Measurements from ENCODE around the gene CAPN5. TPM values are rescaled to one million over a fixed set of nuclear protein-coding genes. Genes with fewer than 3 reads are reported as not detected.

CAPN5 gene
- total RNA-seq, 1 donor from 2014 or later, result 7.4 TPM

DNA sequence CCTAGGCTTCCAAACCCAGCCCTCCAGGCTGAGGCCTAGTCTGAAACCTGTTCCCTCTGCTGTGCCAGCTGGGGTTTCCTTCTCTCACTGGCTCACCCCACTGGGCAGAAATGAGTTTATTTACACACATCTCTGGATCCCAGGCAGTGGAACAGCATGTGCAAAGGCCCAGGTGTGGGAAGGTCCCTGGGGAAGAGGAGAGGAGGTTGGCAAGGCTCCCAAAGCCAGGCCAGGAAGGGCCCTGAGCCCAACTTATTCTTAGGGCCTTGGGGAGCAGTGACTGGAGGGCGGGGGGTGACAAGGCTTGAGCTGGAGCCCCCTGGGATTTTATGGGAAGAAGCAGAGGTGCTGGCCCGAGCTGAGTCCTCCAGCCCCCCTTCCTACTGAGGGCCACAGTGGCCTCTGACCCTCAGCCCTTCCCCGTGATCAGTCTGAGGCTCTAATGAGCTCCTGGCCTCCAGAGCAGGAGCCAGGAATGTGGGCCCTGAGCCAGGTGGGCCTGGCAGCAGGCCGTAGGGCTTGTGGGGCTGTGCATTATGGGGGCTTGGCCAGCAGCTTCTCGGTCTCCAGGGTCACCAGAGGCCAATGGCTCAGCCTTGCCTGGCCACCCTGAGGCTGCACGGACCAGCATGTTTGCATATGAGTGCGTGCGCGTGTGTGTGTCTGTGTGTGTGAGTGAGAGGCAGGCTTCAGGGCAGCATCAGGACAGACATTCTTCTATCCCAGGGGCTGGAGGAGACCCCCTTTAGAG, 64.2 kb downstream of the CAPN5 start:
- no peaks in the 10 kb centered on the region for H3K36me3 ChIP-seq
- H3K4me1 ChIP-seq, result peaks cover 9% of the 10 kb centered on the region
- H3K27me3 Mint-ChIP-seq (ENCODE audit: insufficient read depth, low read depth), result peaks cover 7% of the 10 kb centered on the region
- H3K9me3 Mint-ChIP-seq, result no peaks in the 10 kb centered on the region
- H4K20me1 ChIP-seq (ENCODE audit: low read depth), result no peaks in the 10 kb centered on the region
- no peaks in the 10 kb centered on the region for H3K36me3 Mint-ChIP-seq
- no peak overlapping the region for H3K27ac ChIP-seq
- H3K79me2 ChIP-seq (ENCODE audit: low read depth), result no peaks in the 10 kb centered on the region
- H3K9me3 ChIP-seq (ENCODE audit: low read depth), result no peaks in the 10 kb centered on the region
- H3K27ac Mint-ChIP-seq, result peak overlapping the region; percentile 34
- no peak overlapping the region for H2AFZ ChIP-seq (replicated peaks)
- no peak overlapping the region for H3K9ac ChIP-seq
- no peak for TF ChIP-seq EZH2 (IDR thresholded peaks at IDR 0.05)
- no peak overlapping the region for H3K4me3 ChIP-seq
- peak; percentile 12 for DNase-seq (ENCODE audit: low spot score)
- H3K27me3 ChIP-seq, result no peaks in the 10 kb centered on the region
- H3K4me1 Mint-ChIP-seq, result peaks cover 31% of the 10 kb centered on the region
- no peak overlapping the region for H3K4me3 Mint-ChIP-seq
- H3F3A ChIP-seq (ENCODE audit: low read depth), result peaks cover 5% of the 10 kb centered on the region
- no peak overlapping the region for H3K4me2 ChIP-seq

DNA sequence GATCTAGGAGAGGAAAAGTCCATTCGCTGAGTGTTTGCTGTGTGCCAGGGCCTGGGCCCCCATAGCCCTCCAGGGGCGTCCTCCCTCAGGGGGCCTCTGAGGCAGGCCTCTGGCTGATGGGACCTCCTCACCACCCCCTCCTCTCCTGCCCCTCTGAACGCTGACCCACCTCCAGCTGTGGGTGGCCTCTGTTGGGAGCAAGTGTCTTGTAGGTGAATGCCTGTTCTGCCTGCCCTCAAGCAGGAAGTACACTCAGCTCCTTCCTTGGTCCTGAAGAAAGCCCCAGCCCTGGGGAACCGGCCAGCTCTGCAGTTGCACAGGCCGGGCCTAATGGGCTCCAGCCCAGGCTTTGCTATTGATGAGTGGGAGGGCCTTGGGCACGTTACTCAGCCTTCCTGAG, 64.8 kb downstream of the CAPN5 start:
- Mint-ChIP-seq H3K27ac (no peak overlapping the region), H3K27me3 (ENCODE audit: insufficient read depth, low read depth) (peaks cover 3% of the 10 kb centered on the region), H3K36me3 (no peaks in the 10 kb centered on the region), H3K9me3 (no peaks in the 10 kb centered on the region), H3K4me1 (peaks cover 26% of the 10 kb centered on the region), H3K4me3 (no peak overlapping the region)
- DNase-seq (ENCODE audit: low spot score), result no peak
- Histone ChIP-seq H3K9ac (no peak overlapping the region), H3F3A (ENCODE audit: low read depth) (peaks cover 5% of the 10 kb centered on the region), H4K20me1 (ENCODE audit: low read depth) (no peaks in the 10 kb centered on the region), H3K36me3 (no peaks in the 10 kb centered on the region), H3K79me2 (ENCODE audit: low read depth) (no peaks in the 10 kb centered on the region), H3K4me1 (peaks cover 9% of the 10 kb centered on the region), H3K9me3 (ENCODE audit: low read depth) (no peaks in the 10 kb centered on the region), H3K27ac (no peak overlapping the region), H3K27me3 (no peaks in the 10 kb centered on the region), H3K4me2 (no peak overlapping the region), H2AFZ (replicated peaks) (no peak overlapping the region), H3K4me3 (no peak overlapping the region)
- no peak for TF ChIP-seq EZH2phosphoT487 (IDR thresholded peaks at IDR 0.05)

DNA sequence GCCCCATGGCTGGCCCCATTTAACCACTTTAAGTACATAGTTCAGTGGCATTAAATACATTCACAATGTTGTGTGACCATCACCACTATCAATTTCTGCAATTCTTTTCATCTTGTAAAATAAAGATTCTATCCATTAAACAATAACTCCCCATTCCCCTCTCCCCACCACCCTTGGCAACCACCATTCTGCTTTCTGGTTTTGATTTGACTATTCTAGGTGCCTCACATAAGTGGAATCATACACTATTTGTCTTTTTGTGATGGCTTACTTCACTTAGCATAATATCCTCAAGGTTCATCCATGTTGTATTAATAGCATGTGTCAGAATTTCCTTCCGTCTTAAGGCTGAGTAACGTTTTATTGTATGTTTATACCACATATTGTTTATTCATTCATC, 68.3 kb downstream of the CAPN5 start:
- no peak overlapping the region for H3K27ac ChIP-seq
- TF ChIP-seq EZH2 (IDR thresholded peaks at IDR 0.05) (no peak), EZH2phosphoT487 (IDR thresholded peaks at IDR 0.05) (no peak)
- TF ChIP-seq, protein P1, sequence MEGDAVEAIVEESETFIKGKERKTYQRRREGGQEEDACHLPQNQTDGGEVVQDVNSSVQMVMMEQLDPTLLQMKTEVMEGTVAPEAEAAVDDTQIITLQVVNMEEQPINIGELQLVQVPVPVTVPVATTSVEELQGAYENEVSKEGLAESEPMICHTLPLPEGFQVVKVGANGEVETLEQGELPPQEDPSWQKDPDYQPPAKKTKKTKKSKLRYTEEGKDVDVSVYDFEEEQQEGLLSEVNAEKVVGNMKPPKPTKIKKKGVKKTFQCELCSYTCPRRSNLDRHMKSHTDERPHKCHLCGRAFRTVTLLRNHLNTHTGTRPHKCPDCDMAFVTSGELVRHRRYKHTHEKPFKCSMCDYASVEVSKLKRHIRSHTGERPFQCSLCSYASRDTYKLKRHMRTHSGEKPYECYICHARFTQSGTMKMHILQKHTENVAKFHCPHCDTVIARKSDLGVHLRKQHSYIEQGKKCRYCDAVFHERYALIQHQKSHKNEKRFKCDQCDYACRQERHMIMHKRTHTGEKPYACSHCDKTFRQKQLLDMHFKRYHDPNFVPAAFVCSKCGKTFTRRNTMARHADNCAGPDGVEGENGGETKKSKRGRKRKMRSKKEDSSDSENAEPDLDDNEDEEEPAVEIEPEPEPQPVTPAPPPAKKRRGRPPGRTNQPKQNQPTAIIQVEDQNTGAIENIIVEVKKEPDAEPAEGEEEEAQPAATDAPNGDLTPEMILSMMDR (IDR thresholded peaks at IDR 0.05), result no peak
- no peak overlapping the region for H3K4me3 Mint-ChIP-seq
- no peak overlapping the region for H3K9ac ChIP-seq
- H3K27me3 ChIP-seq, result no peaks in the 10 kb centered on the region
- no peaks in the 10 kb centered on the region for H4K20me1 ChIP-seq (ENCODE audit: low read depth)
- H3K4me2 ChIP-seq, result no peak overlapping the region
- H2AFZ ChIP-seq (replicated peaks), result no peak overlapping the region
- H3K36me3 Mint-ChIP-seq, result no peaks in the 10 kb centered on the region
- H3K79me2 ChIP-seq (ENCODE audit: low read depth), result no peaks in the 10 kb centered on the region
- no peaks in the 10 kb centered on the region for H3K36me3 ChIP-seq
- no peak for DNase-seq (ENCODE audit: low spot score)
- H3K9me3 ChIP-seq (ENCODE audit: low read depth), result no peaks in the 10 kb centered on the region
- peaks cover 14% of the 10 kb centered on the region for H3K4me1 Mint-ChIP-seq
- H3K9me3 Mint-ChIP-seq, result no peaks in the 10 kb centered on the region
- H3K27me3 Mint-ChIP-seq (ENCODE audit: insufficient read depth, low read depth), result peaks cover 4% of the 10 kb centered on the region
- H3K4me1 ChIP-seq, result peaks cover 3% of the 10 kb centered on the region
- no peak overlapping the region for H3K4me3 ChIP-seq
- H3K27ac Mint-ChIP-seq, result no peak overlapping the region
- no peaks in the 10 kb centered on the region for H3F3A ChIP-seq (ENCODE audit: low read depth)

DNA sequence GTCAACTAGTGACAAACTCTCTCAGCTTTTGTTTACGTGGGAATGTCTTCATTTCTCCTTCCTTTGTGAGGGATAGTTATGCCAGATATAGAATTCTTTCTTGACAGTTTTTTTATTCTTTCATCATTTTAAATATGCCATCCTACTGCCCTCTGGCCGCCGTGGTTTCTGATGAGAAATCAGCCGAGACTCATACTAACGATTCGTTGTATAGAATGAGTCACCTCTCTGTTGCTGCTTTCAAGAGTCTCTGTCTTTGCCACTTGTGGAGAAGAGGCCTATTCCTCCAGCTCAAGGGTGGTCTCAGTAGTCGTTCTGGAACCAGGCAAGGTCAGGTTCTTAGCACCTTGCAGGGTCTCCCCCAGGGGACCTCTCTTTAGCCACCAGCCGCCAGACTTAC, 69.3 kb downstream of the CAPN5 start:
- H3K9me3 Mint-ChIP-seq, result no peaks in the 10 kb centered on the region
- no peak overlapping the region for H3K4me3 ChIP-seq
- no peaks in the 10 kb centered on the region for H3K79me2 ChIP-seq (ENCODE audit: low read depth)
- no peak overlapping the region for H3K9ac ChIP-seq
- no peak overlapping the region for H3K27ac Mint-ChIP-seq
- no peaks in the 10 kb centered on the region for H3K36me3 Mint-ChIP-seq
- peaks cover 9% of the 10 kb centered on the region for H3K4me1 ChIP-seq
- H3K4me3 Mint-ChIP-seq, result no peak overlapping the region
- H3K27me3 Mint-ChIP-seq (ENCODE audit: insufficient read depth, low read depth), result peaks cover 4% of the 10 kb centered on the region
- H3F3A ChIP-seq (ENCODE audit: low read depth), result no peaks in the 10 kb centered on the region
- DNase-seq (ENCODE audit: low spot score), result no peak
- no peak overlapping the region for H2AFZ ChIP-seq (replicated peaks)
- no peaks in the 10 kb centered on the region for H3K36me3 ChIP-seq
- H3K4me2 ChIP-seq, result no peak overlapping the region
- TF ChIP-seq EZH2phosphoT487 (IDR thresholded peaks at IDR 0.05), result no peak
- TF ChIP-seq, protein P1 (IDR thresholded peaks at IDR 0.05), result no peak
- TF ChIP-seq EZH2 (IDR thresholded peaks at IDR 0.05), result no peak
- no peaks in the 10 kb centered on the region for H4K20me1 ChIP-seq (ENCODE audit: low read depth)
- H3K9me3 ChIP-seq (ENCODE audit: low read depth), result no peaks in the 10 kb centered on the region
- peaks cover 18% of the 10 kb centered on the region for H3K4me1 Mint-ChIP-seq
- no peaks in the 10 kb centered on the region for H3K27me3 ChIP-seq
- H3K27ac ChIP-seq, result no peak overlapping the region

Measured in neural progenitor cell (in vitro differentiated cells).